ENCODE data around the gene SLC34A1.

GRCh38 chr5:177414481-177414880 lies 30.2 kb downstream of the SLC34A1 start:
- TF ChIP-seq, protein P1, sequence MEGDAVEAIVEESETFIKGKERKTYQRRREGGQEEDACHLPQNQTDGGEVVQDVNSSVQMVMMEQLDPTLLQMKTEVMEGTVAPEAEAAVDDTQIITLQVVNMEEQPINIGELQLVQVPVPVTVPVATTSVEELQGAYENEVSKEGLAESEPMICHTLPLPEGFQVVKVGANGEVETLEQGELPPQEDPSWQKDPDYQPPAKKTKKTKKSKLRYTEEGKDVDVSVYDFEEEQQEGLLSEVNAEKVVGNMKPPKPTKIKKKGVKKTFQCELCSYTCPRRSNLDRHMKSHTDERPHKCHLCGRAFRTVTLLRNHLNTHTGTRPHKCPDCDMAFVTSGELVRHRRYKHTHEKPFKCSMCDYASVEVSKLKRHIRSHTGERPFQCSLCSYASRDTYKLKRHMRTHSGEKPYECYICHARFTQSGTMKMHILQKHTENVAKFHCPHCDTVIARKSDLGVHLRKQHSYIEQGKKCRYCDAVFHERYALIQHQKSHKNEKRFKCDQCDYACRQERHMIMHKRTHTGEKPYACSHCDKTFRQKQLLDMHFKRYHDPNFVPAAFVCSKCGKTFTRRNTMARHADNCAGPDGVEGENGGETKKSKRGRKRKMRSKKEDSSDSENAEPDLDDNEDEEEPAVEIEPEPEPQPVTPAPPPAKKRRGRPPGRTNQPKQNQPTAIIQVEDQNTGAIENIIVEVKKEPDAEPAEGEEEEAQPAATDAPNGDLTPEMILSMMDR (IDR thresholded peaks at IDR 0.05), result no peak
- no peak for TF ChIP-seq ZFX (IDR thresholded peaks at IDR 0.05; ENCODE audit: borderline replicate concordance)

All from 22Rv1 (cell line).